Measurements from ENCODE around the gene FAM219B. TPM values are rescaled to one million over a fixed set of nuclear protein-coding genes. Genes with fewer than 3 reads are reported as not detected.

The FAM219B gene
- total RNA-seq, 1 experiment from 2014 or later, result 99.6 TPM

GRCh38 chr15:74873756-74874424 is 32.8 kb downstream of the FAM219B start:
- H3K27ac Mint-ChIP-seq, result peak overlapping the region; percentile 81
- no peaks in the 10 kb centered on the region; the same call in 1 of the 2 replicates for H3K27me3 Mint-ChIP-seq (ENCODE audit: low read depth)
- peaks cover 20% of the 10 kb centered on the region for H3K4me1 Mint-ChIP-seq
- no peaks in the 10 kb centered on the region for H3K9me3 Mint-ChIP-seq
- POLR2A ChIA-PET, result interaction anchor here (0.9 to 1.1 kb wide), 3 partner anchors 28 to 114 kb away, joined by 3 read pairs; partner anchors contain the start of gene RPP25
- DNase-seq (ENCODE audit: low spot score) (peak; percentile 37), ATAC-seq (peak; percentile 12)
- TF ChIP-seq ZBTB21 (CRISPR knock-in tag; IDR thresholded peaks at IDR 0.05; ENCODE audit: borderline replicate concordance) (no peak), GRHL2 (CRISPR knock-in tag; IDR thresholded peaks at IDR 0.05; ENCODE audit: insufficient replicate concordance, severe bottlenecking) (no peak), CREM (CRISPR knock-in tag; IDR thresholded peaks at IDR 0.05) (no peak), ZNF121 (CRISPR knock-in tag; IDR thresholded peaks at IDR 0.05) (peak; percentile 68)
- peak overlapping the region; percentile 93 for H3K4me3 Mint-ChIP-seq
- 0 out of 2 replicates have a peak, but pooled peaks cover 5% of the 10 kb centered on the region for H3K36me3 Mint-ChIP-seq
- CTCF ChIA-PET, result interaction anchor here (0.8 to 1.2 kb wide), 3 partner anchors 15 to 96 kb away, joined by 3 read pairs; no protein-coding TSS in a partner anchor

GRCh38 chr15:74873036-74873755 is 33.5 kb downstream of the FAM219B start, which contains the start of gene SCAMP2:
Gene SCAMP2, minus strand, starts transcription at chr15:74873365. Its CDS starts 110 bp downstream, at chr15:74873255.
- Mint-ChIP-seq H3K36me3 (peaks cover 6% of the 10 kb centered on the region), H3K27ac (peak within 1 kb of the TSS; percentile 93), H3K9me3 (peaks cover under 1% of the 10 kb centered on the region; the same call in 1 of the 2 replicates), H3K4me1 (peaks cover 20% of the 10 kb centered on the region), H3K4me3 (peak within 1 kb of the TSS; percentile 93), H3K27me3 (ENCODE audit: low read depth) (no peaks in the 10 kb centered on the region; the same call in 1 of the 2 replicates)
- ATAC-seq (peak; percentile 97), DNase-seq (ENCODE audit: low spot score) (peak; percentile 96)
- POLR2A ChIA-PET, result interaction anchor here (0.6 to 0.9 kb wide), 3 partner anchors 29 to 128 kb away, joined by 3 read pairs; partner anchors contain the start of gene RPP25
- CTCF ChIA-PET, result interaction anchor here (0.8 to 1.2 kb wide), 3 partner anchors 16 to 96 kb away, joined by 3 read pairs; no protein-coding TSS in a partner anchor
- TF ChIP-seq HMGXB4 (CRISPR knock-in tag; IDR thresholded peaks at IDR 0.05) (no peak), ZBTB43 (CRISPR knock-in tag; IDR thresholded peaks at IDR 0.05) (no peak), MYBL2 (CRISPR knock-in tag; IDR thresholded peaks at IDR 0.05) (no peak), IRF2 (CRISPR knock-in tag; IDR thresholded peaks at IDR 0.05; ENCODE audit: borderline replicate concordance, low read depth) (no peak), PRDM15 (CRISPR knock-in tag; IDR thresholded peaks at IDR 0.05) (no peak), NFYB (CRISPR knock-in tag; conservative IDR thresholded peaks at IDR 0.05; ENCODE audit: low read depth) (peak; percentile 87), SMAD4 (CRISPR knock-in tag; IDR thresholded peaks at IDR 0.05) (no peak), NR1H2 (CRISPR knock-in tag; IDR thresholded peaks at IDR 0.05) (no peak), CREB1 (CRISPR knock-in tag; IDR thresholded peaks at IDR 0.05) (no peak), PREB (CRISPR knock-in tag; IDR thresholded peaks at IDR 0.05; ENCODE audit: borderline replicate concordance) (no peak), SP1 (CRISPR knock-in tag; conservative IDR thresholded peaks at IDR 0.05) (peak; percentile 77), FOXK1 (CRISPR knock-in tag; IDR thresholded peaks at IDR 0.05) (no peak), JAZF1 (CRISPR knock-in tag; IDR thresholded peaks at IDR 0.05) (no peak)
- TF ChIP-seq, protein P1, sequence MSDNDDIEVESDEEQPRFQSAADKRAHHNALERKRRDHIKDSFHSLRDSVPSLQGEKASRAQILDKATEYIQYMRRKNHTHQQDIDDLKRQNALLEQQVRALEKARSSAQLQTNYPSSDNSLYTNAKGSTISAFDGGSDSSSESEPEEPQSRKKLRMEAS (CRISPR knock-in tag; IDR thresholded peaks at IDR 0.05), result peak; percentile 65; the same call in 1 of the 2 replicates
- TF ChIP-seq, protein P2, sequence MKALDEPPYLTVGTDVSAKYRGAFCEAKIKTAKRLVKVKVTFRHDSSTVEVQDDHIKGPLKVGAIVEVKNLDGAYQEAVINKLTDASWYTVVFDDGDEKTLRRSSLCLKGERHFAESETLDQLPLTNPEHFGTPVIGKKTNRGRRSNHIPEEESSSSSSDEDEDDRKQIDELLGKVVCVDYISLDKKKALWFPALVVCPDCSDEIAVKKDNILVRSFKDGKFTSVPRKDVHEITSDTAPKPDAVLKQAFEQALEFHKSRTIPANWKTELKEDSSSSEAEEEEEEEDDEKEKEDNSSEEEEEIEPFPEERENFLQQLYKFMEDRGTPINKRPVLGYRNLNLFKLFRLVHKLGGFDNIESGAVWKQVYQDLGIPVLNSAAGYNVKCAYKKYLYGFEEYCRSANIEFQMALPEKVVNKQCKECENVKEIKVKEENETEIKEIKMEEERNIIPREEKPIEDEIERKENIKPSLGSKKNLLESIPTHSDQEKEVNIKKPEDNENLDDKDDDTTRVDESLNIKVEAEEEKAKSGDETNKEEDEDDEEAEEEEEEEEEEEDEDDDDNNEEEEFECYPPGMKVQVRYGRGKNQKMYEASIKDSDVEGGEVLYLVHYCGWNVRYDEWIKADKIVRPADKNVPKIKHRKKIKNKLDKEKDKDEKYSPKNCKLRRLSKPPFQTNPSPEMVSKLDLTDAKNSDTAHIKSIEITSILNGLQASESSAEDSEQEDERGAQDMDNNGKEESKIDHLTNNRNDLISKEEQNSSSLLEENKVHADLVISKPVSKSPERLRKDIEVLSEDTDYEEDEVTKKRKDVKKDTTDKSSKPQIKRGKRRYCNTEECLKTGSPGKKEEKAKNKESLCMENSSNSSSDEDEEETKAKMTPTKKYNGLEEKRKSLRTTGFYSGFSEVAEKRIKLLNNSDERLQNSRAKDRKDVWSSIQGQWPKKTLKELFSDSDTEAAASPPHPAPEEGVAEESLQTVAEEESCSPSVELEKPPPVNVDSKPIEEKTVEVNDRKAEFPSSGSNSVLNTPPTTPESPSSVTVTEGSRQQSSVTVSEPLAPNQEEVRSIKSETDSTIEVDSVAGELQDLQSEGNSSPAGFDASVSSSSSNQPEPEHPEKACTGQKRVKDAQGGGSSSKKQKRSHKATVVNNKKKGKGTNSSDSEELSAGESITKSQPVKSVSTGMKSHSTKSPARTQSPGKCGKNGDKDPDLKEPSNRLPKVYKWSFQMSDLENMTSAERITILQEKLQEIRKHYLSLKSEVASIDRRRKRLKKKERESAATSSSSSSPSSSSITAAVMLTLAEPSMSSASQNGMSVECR (CRISPR knock-in tag; IDR thresholded peaks at IDR 0.05; ENCODE audit: borderline replicate concordance), result 0 out of 2 replicates have a peak, but pooled peaks have one; percentile 49
